Skeletal muscle cell (primary cell): ENCODE results near the gene ASAP2.

Experiments
- DNase-seq: peaks from one replicate; pipeline ENCODE4 v3.0.0-alpha.2; 2010; ENCODE audit warnings: low read depth
- H3K4me3 ChIP-seq: 2 replicates; pipeline ENCODE4 v1.5.1; 2011; ENCODE audit warnings: low read depth, mild to moderate bottlenecking, control low read depth, low read length, moderate library complexity

The ASAP2 gene

DNA sequence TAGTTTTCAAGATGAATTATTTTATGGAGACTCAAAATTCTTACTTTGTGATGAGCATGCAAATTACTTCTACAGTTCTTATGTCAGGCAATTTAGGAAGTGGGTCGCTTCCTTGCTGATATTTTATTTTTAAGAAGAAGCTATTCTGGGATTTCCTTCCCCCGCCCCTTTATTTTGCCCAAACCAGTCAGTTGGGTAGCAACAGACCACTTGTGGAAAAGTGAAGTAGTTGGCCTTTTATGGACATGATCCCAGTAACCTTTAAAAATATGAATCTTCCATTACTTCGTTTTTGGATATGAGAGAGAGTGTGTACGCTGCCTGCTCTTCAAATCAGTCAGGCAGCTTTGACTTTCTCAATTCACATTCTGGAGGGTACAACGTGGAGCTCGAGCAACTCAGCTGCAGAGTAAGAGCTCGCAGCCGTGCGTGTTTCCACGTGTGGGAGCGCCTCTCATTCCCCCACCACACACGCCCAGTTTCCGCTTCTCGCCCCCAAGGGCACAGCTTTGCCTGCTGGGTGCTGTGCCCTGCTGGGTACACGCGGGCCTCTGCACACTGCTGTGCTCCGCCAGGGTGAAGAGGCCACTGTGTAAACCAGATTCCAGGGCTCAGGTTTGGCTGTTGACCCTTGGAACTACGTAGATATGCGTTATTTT is 124.1 kb downstream of the ASAP2 start:
- no peak overlapping the region for H3K4me3 ChIP-seq
- DNase-seq, result no peak

GRCh38 chr2:9331704-9332103 is 125.1 kb downstream of the ASAP2 start:
- no peak overlapping the region for H3K4me3 ChIP-seq
- no peak for DNase-seq

GRCh38 chr2:9332136-9332852 is 125.7 kb downstream of the ASAP2 start:
- no peak for DNase-seq
- H3K4me3 ChIP-seq, result no peak overlapping the region

DNA sequence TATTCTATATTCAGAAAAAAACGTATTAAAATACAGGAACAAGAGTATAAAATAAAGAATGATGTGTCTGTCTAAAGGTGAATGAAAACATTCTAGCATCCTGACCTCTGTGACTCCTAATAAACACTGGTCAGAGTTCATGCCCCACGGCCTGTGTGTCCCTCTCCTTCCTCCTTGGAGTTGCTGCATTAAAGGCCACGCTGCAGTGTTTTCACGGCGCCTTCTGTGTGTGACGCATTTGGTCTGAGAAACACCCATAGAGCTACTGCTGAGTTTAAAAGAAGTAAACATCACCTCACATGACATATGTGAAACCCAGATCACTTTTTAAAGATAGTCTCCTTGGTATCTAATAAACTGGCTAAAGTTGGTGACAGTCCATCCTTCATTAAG is 126.2 kb downstream of the ASAP2 start:
- DNase-seq, result no peak
- H3K4me3 ChIP-seq, result no peak overlapping the region

DNA sequence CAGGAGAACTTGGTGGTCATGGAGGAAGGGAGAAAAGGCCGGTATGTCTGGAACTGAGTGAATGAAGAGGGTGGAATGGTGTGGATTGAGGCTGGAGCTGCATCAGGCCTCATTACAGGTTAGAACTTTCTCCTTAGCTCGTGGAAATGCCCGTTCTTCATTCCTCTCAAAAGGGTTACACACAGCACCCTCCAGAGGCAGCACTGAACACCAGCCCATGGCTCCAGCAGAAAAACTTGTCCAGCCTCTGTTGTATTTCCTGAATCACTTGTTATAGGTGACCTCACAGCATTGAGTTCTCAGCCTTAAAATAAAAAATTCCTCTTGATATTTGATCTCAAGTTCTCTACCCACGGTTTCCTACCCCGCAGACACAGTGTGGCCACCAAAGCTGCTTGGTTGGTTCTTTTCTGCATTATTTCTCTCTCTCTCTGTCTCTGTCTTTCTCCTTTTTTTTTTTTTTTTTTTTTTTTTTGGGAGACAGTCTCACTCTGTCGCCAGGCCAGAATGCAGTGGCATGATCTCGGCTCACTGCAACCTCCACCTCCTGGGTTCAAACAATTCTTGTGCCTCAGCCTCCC is 127.1 kb downstream of the ASAP2 start:
- no peak overlapping the region for H3K4me3 ChIP-seq
- DNase-seq, result peak; percentile 59

GRCh38 chr2:9334761-9335160 is 128.1 kb downstream of the ASAP2 start:
- H3K4me3 ChIP-seq, result no peak overlapping the region
- DNase-seq, result no peak

GRCh38 chr2:9335322-9335832 is 128.8 kb downstream of the ASAP2 start:
- H3K4me3 ChIP-seq, result no peak overlapping the region
- DNase-seq, result no peak

- DNase-seq, result peak; percentile 41
Measured at GRCh38 chr2:9336241-9336575, 129.6 kb downstream of the ASAP2 start.

GRCh38 chr2:9336576-9337314 is 130.1 kb downstream of the ASAP2 start:
- peak; percentile 92 for DNase-seq
- H3K4me3 ChIP-seq, result no peak overlapping the region

More at GRCh38 chr2:9336241-9336575, 129.6 kb downstream of the ASAP2 start:
- no peak overlapping the region for H3K4me3 ChIP-seq

- no peak overlapping the region for H3K4me3 ChIP-seq
- no peak for DNase-seq
Measured at GRCh38 chr2:9337901-9338300, 131.3 kb downstream of the ASAP2 start.

DNA sequence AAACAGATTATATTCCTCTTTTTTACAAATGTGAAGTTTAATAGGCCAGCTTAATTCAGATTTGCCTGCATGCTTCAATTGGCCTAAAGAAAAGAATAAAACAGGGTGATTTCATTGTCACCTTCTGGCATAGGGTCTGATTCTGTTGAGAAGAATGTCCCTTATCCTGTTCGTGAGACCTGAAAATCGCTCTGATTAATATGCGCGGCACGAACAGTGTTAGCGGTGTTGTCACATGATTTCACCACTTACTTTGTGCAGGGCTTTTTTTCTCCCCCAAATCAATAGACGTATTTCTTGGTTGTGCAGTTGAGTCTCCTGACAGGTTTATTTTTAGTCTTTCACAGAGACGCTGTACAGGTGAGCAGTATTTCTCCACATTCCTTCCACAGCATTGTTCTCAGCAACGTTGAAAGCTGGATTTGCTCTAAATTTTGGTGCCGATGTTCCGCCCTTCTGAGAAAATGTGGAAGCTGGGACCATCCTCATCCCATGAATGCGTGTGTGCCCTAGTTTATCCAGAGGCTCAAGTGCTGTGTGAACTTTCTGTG is 134.8 kb downstream of the ASAP2 start:
- no peak overlapping the region for H3K4me3 ChIP-seq
- no peak for DNase-seq

DNA sequence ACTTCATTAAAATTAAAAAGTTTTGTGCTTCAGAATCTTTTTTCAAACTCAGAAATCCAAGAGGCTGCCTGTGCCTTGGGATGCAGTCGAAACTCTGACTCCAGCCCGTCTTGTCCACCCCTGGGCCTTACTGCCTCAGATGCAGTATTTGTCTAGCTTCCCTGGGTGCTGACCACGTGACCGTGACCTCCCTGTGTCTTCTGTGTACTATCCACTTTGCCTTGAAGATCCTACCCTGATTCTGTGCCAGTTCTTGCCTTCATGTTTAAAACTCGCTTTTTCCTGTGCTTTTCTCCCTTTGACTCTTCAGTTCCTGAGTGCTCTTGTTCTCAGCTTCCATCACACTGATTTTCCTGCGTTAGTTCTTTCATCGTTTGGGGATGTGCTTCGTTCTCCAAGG is 136.0 kb downstream of the ASAP2 start:
- no peak for DNase-seq

DNA sequence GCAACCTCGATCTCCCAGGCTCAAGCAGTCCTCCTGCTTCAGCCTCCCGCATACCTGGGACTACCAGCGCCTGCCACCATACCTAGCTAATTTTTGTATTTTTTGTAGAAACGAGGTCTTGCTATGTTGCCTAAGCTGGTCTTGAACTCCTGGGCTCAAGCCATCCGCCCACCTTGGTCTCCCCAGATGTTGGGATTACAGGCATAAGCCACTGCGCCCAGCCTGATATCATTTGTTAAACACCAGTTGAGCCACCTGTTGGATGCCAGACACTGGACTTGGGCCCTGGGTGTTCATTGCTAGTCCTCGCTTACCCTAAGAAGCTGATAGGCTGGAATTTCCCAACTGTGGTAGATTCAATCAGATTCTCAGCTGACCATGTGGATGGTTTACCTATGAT is 136.9 kb downstream of the ASAP2 start:
- H3K4me3 ChIP-seq, result no peak overlapping the region
- DNase-seq, result no peak

More for the DNA sequence above, 136.0 kb downstream of the ASAP2 start:
- no peak overlapping the region for H3K4me3 ChIP-seq

DNA sequence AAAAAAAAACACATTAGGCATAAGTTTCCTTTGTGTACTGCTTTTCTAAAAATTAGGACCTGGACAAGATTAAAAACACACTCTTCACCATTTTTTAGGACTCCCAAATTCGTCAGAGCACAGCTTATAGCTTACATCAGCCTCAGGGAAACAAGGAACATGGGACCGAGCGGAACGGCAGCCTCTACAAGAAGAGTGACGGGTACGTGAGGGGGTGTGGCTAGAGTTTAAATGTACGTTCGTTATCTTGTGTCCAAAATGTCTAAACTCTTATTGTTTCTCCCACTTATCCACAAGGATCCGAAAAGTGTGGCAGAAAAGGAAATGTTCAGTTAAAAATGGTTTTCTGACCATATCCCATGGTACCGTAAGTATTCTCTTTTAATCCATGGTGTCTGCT is 137.8 kb downstream of the ASAP2 start:
- no peak for DNase-seq
- H3K4me3 ChIP-seq, result no peak overlapping the region

GRCh38 chr2:9345343-9345742 is 138.7 kb downstream of the ASAP2 start:
- no peak overlapping the region for H3K4me3 ChIP-seq
- no peak for DNase-seq

- no peak overlapping the region for H3K4me3 ChIP-seq
- no peak for DNase-seq
Measured at GRCh38 chr2:9345997-9346396, 139.4 kb downstream of the ASAP2 start.

- no peak overlapping the region for H3K4me3 ChIP-seq
Measured at GRCh38 chr2:9346885-9347284, 140.3 kb downstream of the ASAP2 start.

GRCh38 chr2:9347411-9347881 is 140.8 kb downstream of the ASAP2 start:
- no peak overlapping the region for H3K4me3 ChIP-seq
- peak; percentile 37 for DNase-seq

More at GRCh38 chr2:9346885-9347284, 140.3 kb downstream of the ASAP2 start:
- DNase-seq, result no peak

DNA sequence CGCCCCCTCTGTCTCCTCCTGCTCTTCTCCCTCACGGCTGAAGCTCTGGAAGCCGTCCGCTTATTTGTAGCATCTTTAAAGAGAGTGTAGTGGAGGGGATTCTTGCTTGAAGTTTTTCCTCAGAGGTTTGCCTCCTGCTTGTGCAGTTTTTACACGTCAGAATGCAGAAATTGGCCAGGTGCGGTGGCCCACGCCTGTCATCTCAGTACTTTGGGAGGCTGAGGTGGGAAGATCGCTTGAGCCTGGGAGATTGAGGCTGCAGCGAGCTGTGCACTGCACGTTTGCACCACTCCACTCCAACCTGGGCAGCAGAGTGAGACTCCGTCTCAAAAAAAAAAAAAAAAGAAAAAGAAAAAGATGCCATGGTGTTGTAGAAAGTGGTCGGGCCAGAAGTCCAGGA is 147.7 kb downstream of the ASAP2 start:
- no peak for DNase-seq
- no peak overlapping the region for H3K4me3 ChIP-seq

GRCh38 chr2:9355270-9355669 is 148.7 kb downstream of the ASAP2 start:
- DNase-seq, result no peak
- no peak overlapping the region for H3K4me3 ChIP-seq
